Caco-2 (cell line): ENCODE measurements around the gene C22orf15. TPM values are rescaled to one million over a fixed set of nuclear protein-coding genes. Genes with fewer than 3 reads are reported as not detected.

Experiments
- BruUV-seq: library from RNA; stranded (reverse); fragments of 400-500 nt; replicated peaks from 2 replicates; lab custom pipeline; 2021; lab: Mats Ljungman, UMichigan
- CTCF ChIA-PET: fragments of 300-600 bp; sonication (Branson Sonifier 250); formaldehyde crosslinking; loops from one replicate; lab custom pipeline; 2022; ENCODE audit warnings: antibody characterized with exemption; lab: Charles Lee
- POLR2A ChIA-PET: fragments of 300-600 bp; sonication (Branson Sonifier 250); formaldehyde crosslinking; loops from one replicate; lab custom pipeline; 2022; ENCODE audit warnings: antibody characterized with exemption; lab: Charles Lee
- DNase-seq, 2 experiments: peaks; one replicate each; pipeline versions ENCODE4 v3.0.0 to v3.0.0-alpha.2; 2020 to 2022
- H3K27me3 ChIP-seq: replicated peaks from 2 replicates; pipeline ENCODE4 v1.6.0; 2011; ENCODE audit warnings: low read length; ENCODE audit not compliant: control insufficient read depth, insufficient read depth
- H3K36me3 ChIP-seq: 2 replicates; pipeline ENCODE4 v1.5.1; 2011; ENCODE audit warnings: low read length; ENCODE audit not compliant: control insufficient read depth, insufficient read depth
- H3K4me1 ChIP-seq: fragments of 250-450 bp; sonication (Bioruptor Pico); 2 replicates; pipeline ENCODE4 v1.5.1; 2020; ENCODE audit warnings: mild to moderate bottlenecking
- H3K4me3 ChIP-seq: 2 replicates; pipeline ENCODE4 v1.5.1; 2011; ENCODE audit warnings: low read depth, mild to moderate bottlenecking, control low read depth, low read length
- H3K9me3 ChIP-seq: fragments of 250-450 bp; sonication (Bioruptor Pico); 2 replicates; pipeline ENCODE4 v1.5.1; 2020; ENCODE audit warnings: mild to moderate bottlenecking, moderate library complexity
- H3K27ac Mint-ChIP-seq: one replicate; pipeline ENCODE4 v1.8.0; 2022; ENCODE audit warnings: mixed read lengths; ENCODE audit not compliant: unreplicated experiment
- H3K27me3 Mint-ChIP-seq: one replicate; pipeline ENCODE4 v1.8.0; 2022; ENCODE audit warnings: mixed read lengths; ENCODE audit not compliant: insufficient read depth, unreplicated experiment
- H3K36me3 Mint-ChIP-seq: one replicate; pipeline ENCODE4 v1.8.0; 2022; ENCODE audit warnings: mild to moderate bottlenecking, mixed read lengths; ENCODE audit not compliant: insufficient read depth, unreplicated experiment
- H3K4me1 Mint-ChIP-seq: one replicate; pipeline ENCODE4 v1.8.0; 2022; ENCODE audit warnings: low read depth, mixed read lengths; ENCODE audit not compliant: unreplicated experiment
- H3K4me3 Mint-ChIP-seq: one replicate; pipeline ENCODE4 v1.8.0; 2022; ENCODE audit warnings: mild to moderate bottlenecking, moderate library complexity, mixed read lengths; ENCODE audit not compliant: unreplicated experiment
- H3K9me3 Mint-ChIP-seq: one replicate; pipeline ENCODE4 v1.8.0; 2022; ENCODE audit warnings: mixed read lengths; ENCODE audit not compliant: unreplicated experiment
- intact Hi-C: fragments of 100-400 bp; cut with micrococcal nuclease; formaldehyde crosslinking; loops from one replicate; pipeline ENCODE4 v1.10.0; 2022; ENCODE audit not compliant: unreplicated experiment
- total RNA-seq: library from RNA; stranded (reverse); gene quantifications from 2 replicates; pipeline ENCODE4 v1.2.3, GENCODE V29; 2022
- TF ChIP-seq, protein P1 (sequence below), 2 experiments: fragments of 200-600 bp in 1 of 2; IDR thresholded peaks; 1 replicate in 1 of 2; 2 replicates in 1 of 2; pipeline versions ENCODE4 v1.5.1 to v1.8.0; 2011 to 2022; ENCODE audit warnings: antibody characterized with exemption in 1 of 2, control low read depth in 1 of 2, inconsistent platforms in 1 of 2, low read depth in 1 of 2, low read length in 1 of 2, mild to moderate bottlenecking in 1 of 2, moderate library complexity in 1 of 2; ENCODE audit not compliant: insufficient read depth in 1 of 2, severe bottlenecking in 1 of 2, unreplicated experiment in 1 of 2

The C22orf15 gene
- total RNA-seq, 1 experiment from 2014 or later, result not detected

DNA sequence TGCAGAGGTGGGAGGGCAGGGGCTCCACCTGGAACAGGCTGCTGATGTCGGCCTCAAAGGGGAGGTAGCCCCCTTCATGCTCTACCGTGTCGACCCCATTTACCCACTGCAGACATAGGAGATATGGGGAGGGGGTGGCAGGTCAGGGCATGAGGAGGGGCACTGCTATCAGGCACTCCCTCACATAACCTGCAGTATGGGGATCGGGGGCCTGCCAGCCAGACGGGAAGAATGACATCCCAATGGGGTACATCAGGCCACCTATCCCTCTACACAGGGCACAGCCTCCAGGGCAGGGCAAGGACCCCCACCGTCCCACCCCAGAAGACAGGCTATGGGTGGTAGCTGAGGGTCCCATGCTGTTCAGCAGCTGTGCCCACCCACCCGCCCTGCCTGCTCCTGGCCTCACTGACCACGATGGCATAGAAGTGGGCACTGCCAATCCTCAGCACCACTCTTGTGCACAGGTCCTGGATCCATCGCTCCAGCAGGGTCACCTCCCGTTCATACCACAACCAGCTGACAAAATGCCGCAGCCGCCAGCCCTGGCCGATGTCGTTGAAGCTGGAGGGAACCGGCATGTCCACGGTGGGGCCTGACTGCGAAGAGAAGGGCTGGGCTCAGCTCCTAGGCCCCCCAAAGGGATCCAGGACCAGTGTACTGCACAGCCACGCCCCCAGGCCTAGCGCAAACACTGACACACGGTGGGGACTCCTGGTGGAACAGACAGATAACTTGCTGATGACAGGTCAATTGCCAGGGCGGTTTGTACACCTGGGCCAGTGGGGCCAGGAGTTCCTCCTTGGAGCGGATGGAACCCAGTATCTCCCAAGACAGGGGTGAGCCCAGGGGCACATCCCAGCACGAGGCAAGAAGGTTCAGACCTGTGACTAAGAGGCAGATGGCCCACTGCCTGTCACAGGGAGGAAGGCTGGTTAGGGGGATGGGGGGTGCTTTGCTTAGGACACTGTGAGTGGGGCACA, 47.9 kb upstream of the C22orf15 start:
- Histone ChIP-seq H3K27me3 (no peaks in the 10 kb centered on the region), H3K4me3 (no peak overlapping the region), H3K36me3 (no peaks in the 10 kb centered on the region; the same call in 1 of the 2 replicates), H3K4me1 (peaks cover 4% of the 10 kb centered on the region; the same call in 1 of the 2 replicates), H3K9me3 (no peaks in the 10 kb centered on the region)
- H3K9me3 Mint-ChIP-seq, result no peaks in the 10 kb centered on the region
- H3K27ac Mint-ChIP-seq, result no peak overlapping the region
- POLR2A ChIA-PET, result interaction anchor here (0.6 kb wide), 1 partner anchor 84 kb away, joined by 3 read pairs; no protein-coding TSS in a partner anchor
- H3K4me3 Mint-ChIP-seq, result peak overlapping the region; percentile 74
- peaks cover 36% of the 10 kb centered on the region for H3K36me3 Mint-ChIP-seq
- CTCF ChIA-PET, result no interaction called here
- TF ChIP-seq, protein P1, sequence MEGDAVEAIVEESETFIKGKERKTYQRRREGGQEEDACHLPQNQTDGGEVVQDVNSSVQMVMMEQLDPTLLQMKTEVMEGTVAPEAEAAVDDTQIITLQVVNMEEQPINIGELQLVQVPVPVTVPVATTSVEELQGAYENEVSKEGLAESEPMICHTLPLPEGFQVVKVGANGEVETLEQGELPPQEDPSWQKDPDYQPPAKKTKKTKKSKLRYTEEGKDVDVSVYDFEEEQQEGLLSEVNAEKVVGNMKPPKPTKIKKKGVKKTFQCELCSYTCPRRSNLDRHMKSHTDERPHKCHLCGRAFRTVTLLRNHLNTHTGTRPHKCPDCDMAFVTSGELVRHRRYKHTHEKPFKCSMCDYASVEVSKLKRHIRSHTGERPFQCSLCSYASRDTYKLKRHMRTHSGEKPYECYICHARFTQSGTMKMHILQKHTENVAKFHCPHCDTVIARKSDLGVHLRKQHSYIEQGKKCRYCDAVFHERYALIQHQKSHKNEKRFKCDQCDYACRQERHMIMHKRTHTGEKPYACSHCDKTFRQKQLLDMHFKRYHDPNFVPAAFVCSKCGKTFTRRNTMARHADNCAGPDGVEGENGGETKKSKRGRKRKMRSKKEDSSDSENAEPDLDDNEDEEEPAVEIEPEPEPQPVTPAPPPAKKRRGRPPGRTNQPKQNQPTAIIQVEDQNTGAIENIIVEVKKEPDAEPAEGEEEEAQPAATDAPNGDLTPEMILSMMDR (IDR thresholded peaks at IDR 0.05; ENCODE audit: insufficient read depth in 1 of 2, low read depth in 1 of 2, low read length in 1 of 2, severe bottlenecking in 1 of 2, unreplicated experiment in 1 of 2), result no peak
- DNase-seq, result peak in 1 of 2 experiments; percentile 15
- no TSS peak for BruUV-seq
- H3K27me3 Mint-ChIP-seq, result no peaks in the 10 kb centered on the region
- intact Hi-C loops, result no loop called here
- H3K4me1 Mint-ChIP-seq, result no peaks in the 10 kb centered on the region

DNA sequence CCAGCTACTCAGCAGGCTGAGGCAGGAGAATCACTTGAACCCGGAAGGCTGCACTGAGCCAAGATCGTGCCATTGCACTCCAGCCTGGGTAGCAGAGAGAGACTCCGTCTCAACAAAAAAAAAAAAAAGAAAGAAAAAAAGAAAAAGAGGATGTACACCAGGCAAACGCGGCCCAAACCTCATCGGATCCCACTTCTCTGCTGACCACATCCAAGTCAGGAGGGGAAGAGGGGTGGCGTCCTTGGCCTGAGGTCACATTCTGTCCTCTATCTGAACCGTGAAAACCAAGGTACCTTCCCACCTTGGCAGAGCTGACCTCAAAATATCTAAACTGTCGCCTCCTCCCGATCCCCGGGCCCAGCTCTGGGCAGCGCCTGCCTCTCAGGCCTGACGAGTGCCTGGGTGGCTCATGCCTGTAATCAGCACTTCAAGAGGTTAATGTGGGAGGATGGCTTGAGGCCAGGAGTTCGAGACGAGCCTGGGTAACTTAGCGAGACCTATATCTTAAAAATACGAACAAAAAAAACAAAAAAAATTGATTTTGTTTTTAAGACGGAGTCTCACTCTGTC, 46.9 kb upstream of the C22orf15 start:
- H3K27me3 ChIP-seq, result no peaks in the 10 kb centered on the region
- Mint-ChIP-seq H3K4me3 (peak overlapping the region; percentile 74), H3K4me1 (no peaks in the 10 kb centered on the region), H3K27ac (no peak overlapping the region), H3K36me3 (peaks cover 27% of the 10 kb centered on the region), H3K9me3 (no peaks in the 10 kb centered on the region), H3K27me3 (no peaks in the 10 kb centered on the region)
- peak overlapping the region; percentile 9; the same call in 1 of the 2 replicates for H3K4me3 ChIP-seq
- POLR2A ChIA-PET, result no interaction called here
- no peaks in the 10 kb centered on the region; the same call in 1 of the 2 replicates for H3K36me3 ChIP-seq
- TF ChIP-seq, protein P1 (IDR thresholded peaks at IDR 0.05; ENCODE audit: insufficient read depth in 1 of 2, low read depth in 1 of 2, low read length in 1 of 2, severe bottlenecking in 1 of 2, unreplicated experiment in 1 of 2), result no peak
- CTCF ChIA-PET, result no interaction called here
- BruUV-seq, result no TSS peak
- H3K9me3 ChIP-seq, result no peaks in the 10 kb centered on the region
- H3K4me1 ChIP-seq, result peaks cover 4% of the 10 kb centered on the region; the same call in 1 of the 2 replicates
- intact Hi-C loops, result loop anchor here (2.0 kb wide), 1 partner anchor 95 kb away; no protein-coding TSS in a partner anchor
- no peak for DNase-seq
